ENCODE measurements around the gene NELL1.

GRCh38 chr11:20639688-20640087, 29.7 kb upstream of the NELL1 start:
- TF ChIP-seq CTCF (IDR thresholded peaks at IDR 0.05 in 4 of 5, conservative IDR thresholded peaks at IDR 0.05 in 1 of 5): no peak
- TF ChIP-seq POLR2A (IDR thresholded peaks at IDR 0.05): no peak
